Trophoblast cell (in vitro differentiated cells and primary cell): Measurements from ENCODE around the gene GOLGA8T.
"Not testable (repeated sequence)": the region's sequence is repeated elsewhere in the genome, so short reads cannot be mapped to it uniquely, and the experiment has no call there.

ENCODE experiments used
- DNase-seq, 2 donors: peaks; one replicate each; pipeline ENCODE4 v3.0.0-alpha.2; 2016
- H2AFZ ChIP-seq: 2 replicates; pipeline ENCODE4 v1.6.1; 2013; ENCODE audit warnings: low read length, moderate library complexity, mild to moderate bottlenecking; ENCODE audit not compliant: insufficient read depth, poor library complexity
- H2AK5ac ChIP-seq: 2 replicates; pipeline ENCODE4 v1.6.1; 2013; ENCODE audit warnings: mild to moderate bottlenecking, low read length
- H2BK120ac ChIP-seq: 2 replicates; pipeline ENCODE4 v1.6.1; 2013; ENCODE audit warnings: low read length, mild to moderate bottlenecking, moderate library complexity; ENCODE audit not compliant: insufficient read depth, poor library complexity
- H2BK12ac ChIP-seq: 2 replicates; pipeline ENCODE4 v1.6.1; 2013; ENCODE audit warnings: mild to moderate bottlenecking, low read length, moderate library complexity
- H2BK5ac ChIP-seq: 2 replicates; pipeline ENCODE4 v1.6.1; 2013; ENCODE audit warnings: low read length, low read depth, moderate library complexity, mild to moderate bottlenecking; ENCODE audit not compliant: poor library complexity
- H3K14ac ChIP-seq: 2 replicates; pipeline ENCODE4 v1.6.1; 2013; ENCODE audit warnings: mild to moderate bottlenecking, low read length
- H3K18ac ChIP-seq: 2 replicates; pipeline ENCODE4 v1.6.1; 2013; ENCODE audit warnings: mild to moderate bottlenecking, low read length
- H3K23ac ChIP-seq: 2 replicates; pipeline ENCODE4 v1.6.1; 2013; ENCODE audit warnings: low read length
- H3K27ac ChIP-seq: 2 replicates; pipeline ENCODE4 v1.5.1; 2013; ENCODE audit warnings: low read depth, mild to moderate bottlenecking, inconsistent platforms, low read length, moderate library complexity
- H3K27me3 ChIP-seq: 2 replicates; pipeline ENCODE4 v1.6.1; 2013; ENCODE audit warnings: inconsistent platforms, mild to moderate bottlenecking, low read length, moderate library complexity; ENCODE audit not compliant: insufficient read depth
- H3K36me3 ChIP-seq, 2 experiments: 1 replicate in 1 of 2; 2 replicates in 1 of 2; pipeline ENCODE4 v1.6.1; 2013; ENCODE audit warnings: low read length in 2 of 2, mild to moderate bottlenecking in 2 of 2, moderate library complexity in 1 of 2; ENCODE audit not compliant: insufficient read depth in 2 of 2, control insufficient read depth in 1 of 2
- H3K4ac ChIP-seq: 2 replicates; pipeline ENCODE4 v1.6.1; 2013; ENCODE audit warnings: low read depth, mild to moderate bottlenecking, low read length, moderate library complexity
- H3K4me1 ChIP-seq, 2 experiments: 1 replicate in 1 of 2; 2 replicates in 1 of 2; pipeline ENCODE4 v1.6.1; 2013; ENCODE audit warnings: low read length in 2 of 2, mild to moderate bottlenecking in 2 of 2, moderate library complexity in 1 of 2; ENCODE audit not compliant: insufficient read depth in 2 of 2, control insufficient read depth in 1 of 2
- H3K4me2 ChIP-seq: 2 replicates; pipeline ENCODE4 v1.6.1; 2013; ENCODE audit warnings: inconsistent platforms, mild to moderate bottlenecking, low read length, moderate library complexity
- H3K4me3 ChIP-seq: 2 replicates; pipeline ENCODE4 v1.5.1; 2013; ENCODE audit warnings: mild to moderate bottlenecking, low read depth, low read length, inconsistent platforms
- H3K79me1 ChIP-seq: one replicate; pipeline ENCODE4 v1.6.1; 2013; ENCODE audit warnings: low read length
- H3K79me2 ChIP-seq: 2 replicates; pipeline ENCODE4 v1.6.1; 2013; ENCODE audit warnings: low read length, mild to moderate bottlenecking; ENCODE audit not compliant: control insufficient read depth, insufficient read depth, poor library complexity
- H3K9ac ChIP-seq: 2 replicates; pipeline ENCODE4 v1.6.1; 2013; ENCODE audit warnings: mild to moderate bottlenecking, low read length
- H3K9me3 ChIP-seq: 2 replicates; pipeline ENCODE4 v1.6.1; 2013; ENCODE audit warnings: low read depth, mild to moderate bottlenecking, control low read depth, inconsistent platforms, low read length; ENCODE audit not compliant: insufficient read depth
- H4K12ac ChIP-seq: 2 replicates; pipeline ENCODE4 v1.6.1; 2013; ENCODE audit warnings: low read depth, mild to moderate bottlenecking, low read length, moderate library complexity
- H4K8ac ChIP-seq: 2 replicates; pipeline ENCODE4 v1.6.1; 2013; ENCODE audit warnings: low read depth, mild to moderate bottlenecking, low read length, moderate library complexity
- H4K91ac ChIP-seq: one replicate; pipeline ENCODE4 v1.6.1; 2013; ENCODE audit warnings: low read depth, mild to moderate bottlenecking, low read length, moderate library complexity
- WGBS: extraction: QIAGEN DNeasy Blood & Tissue Kit; methylation state at CpG from one replicate; pipeline ENCODE4 v1.1.7; 2013; ENCODE audit warnings: missing lambda C conversion rate; ENCODE audit not compliant: insufficient read length, insufficient coverage; ENCODE audit errors: extremely low coverage; 5-methylcytosine and 5-hydroxymethylcytosine counted together

GOLGA8T gene

DNA sequence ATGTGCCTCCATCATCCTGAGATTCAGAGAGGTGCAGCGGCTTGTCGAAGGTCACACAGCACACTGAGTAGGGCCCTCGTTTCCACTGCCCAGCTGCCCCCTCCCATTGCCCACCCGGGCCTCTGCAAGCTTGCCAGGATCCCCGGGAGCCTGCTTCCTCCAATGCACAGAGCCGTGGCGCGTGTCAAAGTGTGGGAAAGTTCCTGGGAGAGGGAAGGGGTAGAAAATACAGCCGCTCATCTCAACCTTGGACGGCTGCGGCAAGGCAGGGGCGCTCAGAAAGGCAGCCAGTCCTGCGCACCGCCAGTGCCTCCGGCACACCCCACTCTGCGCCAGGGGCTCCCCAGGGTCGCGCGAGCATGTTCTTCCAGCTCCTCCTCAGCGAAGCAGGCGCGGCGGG, 56.3 kb downstream of the GOLGA8T start:
- H2BK12ac ChIP-seq, H3K79me2 ChIP-seq, H2AFZ ChIP-seq, H2AK5ac ChIP-seq, H4K8ac ChIP-seq, H3K4me1 ChIP-seq, H2BK5ac ChIP-seq, H3K27ac ChIP-seq, H2BK120ac ChIP-seq, H3K9ac ChIP-seq, H3K79me1 ChIP-seq, H3K4me3 ChIP-seq, H4K12ac ChIP-seq, H3K4me2 ChIP-seq, H3K14ac ChIP-seq, H3K18ac ChIP-seq, H3K36me3 ChIP-seq, H3K27me3 ChIP-seq, H3K9me3 ChIP-seq, H4K91ac ChIP-seq, H3K4ac ChIP-seq, DNase-seq, H3K23ac ChIP-seq: not testable (repeated sequence)
- WGBS, result no CpG with 5 or more reads among the region's 23 CpGs

DNA sequence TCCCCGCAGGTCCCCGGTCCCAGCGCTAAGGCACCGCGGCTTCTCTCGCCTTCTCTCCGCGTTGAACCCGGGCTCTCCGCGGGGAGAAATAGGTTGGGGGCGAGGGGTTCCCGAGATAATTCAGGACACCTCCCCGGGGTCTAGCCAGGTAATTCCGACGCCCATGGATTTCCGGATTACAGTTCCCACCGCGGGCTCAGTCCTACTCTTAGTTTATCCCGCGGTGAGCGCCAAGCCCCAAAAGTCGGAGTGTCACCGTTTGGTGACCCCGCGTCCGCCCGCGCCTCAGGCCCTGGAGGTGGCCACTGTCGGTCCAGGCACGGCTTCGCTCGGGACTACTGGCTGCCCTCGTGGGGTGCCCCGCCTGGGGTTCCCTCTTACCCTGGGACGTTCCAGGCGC, 56.8 kb downstream of the GOLGA8T start:
- H3K79me2 ChIP-seq, H3K4me3 ChIP-seq, H2AFZ ChIP-seq, H3K14ac ChIP-seq, H3K4me1 ChIP-seq, H2BK5ac ChIP-seq, DNase-seq, H3K18ac ChIP-seq, H3K23ac ChIP-seq, H3K4ac ChIP-seq, H3K79me1 ChIP-seq, H3K27ac ChIP-seq, H3K27me3 ChIP-seq, H4K8ac ChIP-seq, H2BK120ac ChIP-seq, H2AK5ac ChIP-seq, H4K91ac ChIP-seq, H3K4me2 ChIP-seq, H4K12ac ChIP-seq, H3K9ac ChIP-seq, H3K9me3 ChIP-seq, H3K36me3 ChIP-seq, H2BK12ac ChIP-seq: not testable (repeated sequence)
- WGBS, result no CpG with 5 or more reads among the region's 37 CpGs

- WGBS, result no CpG with 5 or more reads among the region's 53 CpGs
These were observed 57.4 kb downstream of the GOLGA8T start for GRCh38 chr15:30192119-30192745.

DNA sequence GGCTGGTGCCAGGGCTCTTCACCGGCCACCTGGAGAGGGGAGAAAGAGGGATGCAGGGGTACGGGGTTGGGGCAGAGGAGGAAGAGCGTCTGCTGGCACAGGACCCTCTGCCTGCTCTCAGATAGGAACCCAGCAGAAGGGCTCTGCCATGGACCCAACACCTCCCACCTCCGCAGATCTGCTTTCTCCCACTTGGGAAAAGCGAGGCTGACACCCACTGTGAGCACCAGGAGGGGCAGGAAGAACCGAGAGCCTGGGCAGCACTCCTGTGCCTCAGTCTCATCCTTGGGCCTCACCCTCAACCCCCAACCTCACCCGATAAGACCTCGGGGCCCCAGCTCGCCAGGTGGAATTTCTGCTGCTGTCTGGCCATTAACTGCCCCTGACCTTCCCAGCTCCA, 58.0 kb downstream of the GOLGA8T start:
- H3K4me3 ChIP-seq, H3K9me3 ChIP-seq, H2AK5ac ChIP-seq, H4K12ac ChIP-seq, H3K23ac ChIP-seq, H2BK5ac ChIP-seq, H3K27me3 ChIP-seq, H3K4me1 ChIP-seq, H3K9ac ChIP-seq, H3K4me2 ChIP-seq, H2BK12ac ChIP-seq, H3K4ac ChIP-seq, H3K36me3 ChIP-seq, H3K79me1 ChIP-seq, H3K18ac ChIP-seq, H2AFZ ChIP-seq, DNase-seq, H3K14ac ChIP-seq, H2BK120ac ChIP-seq, H3K27ac ChIP-seq, H4K8ac ChIP-seq, H3K79me2 ChIP-seq, H4K91ac ChIP-seq: not testable (repeated sequence)
- no CpG with 5 or more reads among the region's 9 CpGs for WGBS

More at GRCh38 chr15:30192119-30192745, 57.4 kb downstream of the GOLGA8T start:
- not testable (repeated sequence) for H4K8ac ChIP-seq, H3K4me2 ChIP-seq, H3K27me3 ChIP-seq, H3K18ac ChIP-seq, H3K9me3 ChIP-seq, H2AK5ac ChIP-seq, H2BK12ac ChIP-seq, H3K14ac ChIP-seq, H3K4me1 ChIP-seq, H3K36me3 ChIP-seq, H4K91ac ChIP-seq, H3K4ac ChIP-seq, H3K79me1 ChIP-seq, H2AFZ ChIP-seq, H3K9ac ChIP-seq, H3K4me3 ChIP-seq, H3K79me2 ChIP-seq, H2BK5ac ChIP-seq, H3K23ac ChIP-seq, H3K27ac ChIP-seq, DNase-seq, H4K12ac ChIP-seq, H2BK120ac ChIP-seq
